Heart left ventricle (tissue), 13 donors: Measurements from ENCODE around the gene SBSN.

Experiments used
- POLR2A ChIP-seq, 2 donors: fragments of 450-650 bp; IDR thresholded peaks; one replicate each; pipeline ENCODE4 v1.6.1; 2017; ENCODE audit warnings: antibody characterized with exemption in 2 of 2, mild to moderate bottlenecking in 2 of 2, moderate library complexity in 2 of 2
- TF ChIP-seq, protein P1 (sequence below), 12 donors: fragments of 200-600 bp; sonication (generic) in 4 of 12; IDR thresholded peaks; one replicate each; pipeline versions ENCODE4 v1.5.0 to v1.8.0; 2018 to 2022; ENCODE audit warnings: antibody characterized with exemption in 12 of 12, mild to moderate bottlenecking in 5 of 12
- donor health status: ischemic (EF 13 %, LVEDD 7.1; RV severe dilation, severe dysfunction).
- donor health status: DM: no; HTN: yes; CAD: no.
- donor health status: DM: no; HTN: no; CAD: no.
- donor health status: ischemic (EF 25% LVEDD 6.9; RV normal size, moderate dysfunction).
- donor health status: ischemic (EF 25% LVEDD 5.7; RV mildly dilated, moderate dysfunction).
- donor health status: ischemic (EF 35%, LVEDD 5.7; RV mildly dilated, moderate dysfunction).
- donor health status: nonischemic (EF 11% LVEDD 7.7; RV severe dilation, severe dysfunction).
- donor health status: DM: yes; HTN: yes; CAD: no.
- donor health status: PGD.
- donor health status: ischemic (EF 29% LVEDD 5.4; RV normal size, mild dysfunction).
- donor health status: nonischemic (EF 23%, LVEDD 6.1; RV moderate dilation, normal function).

DNA sequence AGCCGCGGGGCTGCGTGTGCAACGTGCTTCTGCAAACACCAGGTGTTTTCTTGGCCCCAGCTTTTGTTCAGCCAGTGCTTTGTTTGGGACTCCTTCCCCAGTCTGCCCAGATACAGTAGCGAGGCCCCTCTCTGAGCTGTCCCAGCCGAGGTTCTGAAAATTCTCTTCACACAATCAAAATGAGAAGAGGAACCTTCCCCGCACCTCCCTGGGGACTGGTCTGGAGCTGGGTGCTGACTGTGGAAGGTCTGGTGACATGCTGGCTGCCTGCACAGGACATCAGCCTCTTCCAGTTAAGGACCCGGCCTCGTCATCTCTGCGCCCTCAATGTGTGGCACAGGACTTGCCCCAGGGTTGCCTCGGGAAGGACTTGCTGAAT, 31.2 kb upstream of the SBSN start:
- TF ChIP-seq POLR2A (IDR thresholded peaks at IDR 0.05) = no peak
- TF ChIP-seq, protein P1, sequence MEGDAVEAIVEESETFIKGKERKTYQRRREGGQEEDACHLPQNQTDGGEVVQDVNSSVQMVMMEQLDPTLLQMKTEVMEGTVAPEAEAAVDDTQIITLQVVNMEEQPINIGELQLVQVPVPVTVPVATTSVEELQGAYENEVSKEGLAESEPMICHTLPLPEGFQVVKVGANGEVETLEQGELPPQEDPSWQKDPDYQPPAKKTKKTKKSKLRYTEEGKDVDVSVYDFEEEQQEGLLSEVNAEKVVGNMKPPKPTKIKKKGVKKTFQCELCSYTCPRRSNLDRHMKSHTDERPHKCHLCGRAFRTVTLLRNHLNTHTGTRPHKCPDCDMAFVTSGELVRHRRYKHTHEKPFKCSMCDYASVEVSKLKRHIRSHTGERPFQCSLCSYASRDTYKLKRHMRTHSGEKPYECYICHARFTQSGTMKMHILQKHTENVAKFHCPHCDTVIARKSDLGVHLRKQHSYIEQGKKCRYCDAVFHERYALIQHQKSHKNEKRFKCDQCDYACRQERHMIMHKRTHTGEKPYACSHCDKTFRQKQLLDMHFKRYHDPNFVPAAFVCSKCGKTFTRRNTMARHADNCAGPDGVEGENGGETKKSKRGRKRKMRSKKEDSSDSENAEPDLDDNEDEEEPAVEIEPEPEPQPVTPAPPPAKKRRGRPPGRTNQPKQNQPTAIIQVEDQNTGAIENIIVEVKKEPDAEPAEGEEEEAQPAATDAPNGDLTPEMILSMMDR (IDR thresholded peaks at IDR 0.05) = no peak
